ENCODE measurements around the gene LMBR1L. TPM values are rescaled to one million over a fixed set of nuclear protein-coding genes. Genes with fewer than 3 reads are reported as not detected.
A peak's percentile ranks its signal among the peaks of the same experiment; 100 is the strongest.

LMBR1L gene
- total and polyA plus RNA-seq, 2 of the 13 experiments (the other 11 are each of a cell fraction or from before 2014, with no cell fraction given) = 12.2 to 65.9 TPM

DNA sequence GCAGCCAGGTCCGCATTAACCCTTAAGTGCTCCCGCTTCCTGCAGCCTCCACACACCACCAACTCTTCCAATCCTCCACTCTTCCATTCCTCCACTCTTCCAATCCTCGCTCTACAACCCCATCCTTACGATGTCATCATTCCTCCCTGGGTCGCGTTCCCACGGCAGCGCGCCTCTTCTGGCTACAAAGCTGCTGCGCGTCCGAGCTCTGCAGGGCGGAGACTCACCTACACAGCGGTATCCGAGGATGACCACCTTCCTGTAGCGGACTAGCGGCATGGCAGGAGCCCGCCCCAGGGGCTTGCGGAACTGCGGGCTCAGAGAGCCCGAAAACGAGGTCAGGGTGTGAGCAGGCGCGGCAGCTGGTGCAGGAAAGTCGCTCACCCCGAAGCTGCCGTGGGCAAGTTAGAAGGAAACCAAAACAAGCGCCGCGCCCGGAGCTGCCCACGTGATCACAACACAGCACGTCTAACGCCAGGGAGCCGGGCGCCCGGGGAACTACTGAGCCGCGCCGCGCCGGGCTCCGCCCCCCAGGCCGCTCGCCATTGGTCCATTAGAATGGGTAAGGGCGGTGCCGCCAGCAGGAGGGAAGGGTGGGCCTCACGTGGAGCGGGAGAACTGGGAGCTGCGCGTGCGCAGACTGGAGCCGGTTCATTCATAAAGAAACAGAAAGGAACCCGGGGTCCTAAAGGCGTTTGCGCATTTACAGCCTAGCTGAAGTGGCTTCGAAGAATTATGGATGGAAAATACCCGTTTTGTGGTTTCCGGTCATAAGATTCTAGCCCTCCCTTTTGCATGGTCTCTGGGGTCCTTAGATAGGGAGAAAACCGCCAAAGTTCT, 40.9 kb downstream of the LMBR1L start, which contains the start of gene RHEBL1 (continued):
- TF ChIP-seq, protein P1, sequence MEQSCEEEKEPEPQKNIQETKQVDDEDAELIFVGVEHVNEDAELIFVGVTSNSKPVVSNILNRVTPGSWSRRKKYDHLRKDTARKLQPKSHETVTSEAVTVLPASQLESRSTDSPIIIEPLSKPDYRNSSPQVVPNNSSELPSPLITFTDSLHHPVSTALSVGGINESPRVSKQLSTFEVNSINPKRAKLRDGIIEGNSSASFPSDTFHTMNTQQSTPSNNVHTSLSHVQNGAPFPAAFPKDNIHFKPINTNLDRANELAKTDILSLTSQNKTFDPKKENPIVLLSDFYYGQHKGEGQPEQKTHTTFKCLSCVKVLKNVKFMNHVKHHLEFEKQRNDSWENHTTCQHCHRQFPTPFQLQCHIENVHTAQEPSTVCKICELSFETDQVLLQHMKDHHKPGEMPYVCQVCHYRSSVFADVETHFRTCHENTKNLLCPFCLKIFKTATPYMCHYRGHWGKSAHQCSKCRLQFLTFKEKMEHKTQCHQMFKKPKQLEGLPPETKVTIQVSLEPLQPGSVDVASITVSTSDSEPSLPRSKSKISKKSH (CRISPR knock-in tag; IDR thresholded peaks at IDR 0.05; ENCODE audit: borderline replicate concordance) = peak; percentile 83; the same call in 1 of the 2 replicates
- TF ChIP-seq CEBPB (IDR thresholded peaks at IDR 0.05; ENCODE audit: borderline replicate concordance, low read depth, low read length) (0 out of 2 replicates have a peak, but pooled peaks have one; percentile 30), THYN1 (CRISPR knock-in tag; IDR thresholded peaks at IDR 0.05; ENCODE audit: borderline replicate concordance, low read depth) (no peak), ZNF572 (CRISPR knock-in tag; IDR thresholded peaks at IDR 0.05) (0 out of 2 replicates have a peak, but pooled peaks have one; percentile 44), ZFP62 (CRISPR knock-in tag; IDR thresholded peaks at IDR 0.05) (no peak), ZNF331 (CRISPR knock-in tag; IDR thresholded peaks at IDR 0.05) (no peak), ZNF672 (CRISPR knock-in tag; IDR thresholded peaks at IDR 0.05) (no peak), ZNF510 (CRISPR knock-in tag; IDR thresholded peaks at IDR 0.05; ENCODE audit: low read depth) (0 out of 2 replicates have a peak, but pooled peaks have one; percentile 45), PAX8 (CRISPR knock-in tag; IDR thresholded peaks at IDR 0.05; ENCODE audit: borderline replicate concordance) (no peak), ZNF644 (CRISPR knock-in tag; IDR thresholded peaks at IDR 0.05; ENCODE audit: low read depth) (no peak), ZSCAN9 (CRISPR knock-in tag; IDR thresholded peaks at IDR 0.05; ENCODE audit: borderline replicate concordance) (peak; percentile 75), ZNF44 (CRISPR knock-in tag; IDR thresholded peaks at IDR 0.05) (peak; percentile 92), ZNF337 (CRISPR knock-in tag; IDR thresholded peaks at IDR 0.05; ENCODE audit: borderline replicate concordance, low read depth) (no peak), FOXJ3 (CRISPR knock-in tag; IDR thresholded peaks at IDR 0.05; ENCODE audit: borderline replicate concordance) (no peak)
- TF ChIP-seq, protein P2, sequence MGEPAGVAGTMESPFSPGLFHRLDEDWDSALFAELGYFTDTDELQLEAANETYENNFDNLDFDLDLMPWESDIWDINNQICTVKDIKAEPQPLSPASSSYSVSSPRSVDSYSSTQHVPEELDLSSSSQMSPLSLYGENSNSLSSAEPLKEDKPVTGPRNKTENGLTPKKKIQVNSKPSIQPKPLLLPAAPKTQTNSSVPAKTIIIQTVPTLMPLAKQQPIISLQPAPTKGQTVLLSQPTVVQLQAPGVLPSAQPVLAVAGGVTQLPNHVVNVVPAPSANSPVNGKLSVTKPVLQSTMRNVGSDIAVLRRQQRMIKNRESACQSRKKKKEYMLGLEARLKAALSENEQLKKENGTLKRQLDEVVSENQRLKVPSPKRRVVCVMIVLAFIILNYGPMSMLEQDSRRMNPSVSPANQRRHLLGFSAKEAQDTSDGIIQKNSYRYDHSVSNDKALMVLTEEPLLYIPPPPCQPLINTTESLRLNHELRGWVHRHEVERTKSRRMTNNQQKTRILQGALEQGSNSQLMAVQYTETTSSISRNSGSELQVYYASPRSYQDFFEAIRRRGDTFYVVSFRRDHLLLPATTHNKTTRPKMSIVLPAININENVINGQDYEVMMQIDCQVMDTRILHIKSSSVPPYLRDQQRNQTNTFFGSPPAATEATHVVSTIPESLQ (CRISPR knock-in tag; conservative IDR thresholded peaks at IDR 0.05) = no peak
- TF ChIP-seq, protein P3, sequence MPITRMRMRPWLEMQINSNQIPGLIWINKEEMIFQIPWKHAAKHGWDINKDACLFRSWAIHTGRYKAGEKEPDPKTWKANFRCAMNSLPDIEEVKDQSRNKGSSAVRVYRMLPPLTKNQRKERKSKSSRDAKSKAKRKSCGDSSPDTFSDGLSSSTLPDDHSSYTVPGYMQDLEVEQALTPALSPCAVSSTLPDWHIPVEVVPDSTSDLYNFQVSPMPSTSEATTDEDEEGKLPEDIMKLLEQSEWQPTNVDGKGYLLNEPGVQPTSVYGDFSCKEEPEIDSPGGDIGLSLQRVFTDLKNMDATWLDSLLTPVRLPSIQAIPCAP (CRISPR knock-in tag; IDR thresholded peaks at IDR 0.05; ENCODE audit: low read depth) = no peak
- TF ChIP-seq, protein P4, sequence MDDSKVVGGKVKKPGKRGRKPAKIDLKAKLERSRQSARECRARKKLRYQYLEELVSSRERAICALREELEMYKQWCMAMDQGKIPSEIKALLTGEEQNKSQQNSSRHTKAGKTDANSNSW (CRISPR knock-in tag; IDR thresholded peaks at IDR 0.05; ENCODE audit: borderline replicate concordance) = no peak
- TF ChIP-seq, protein P5, sequence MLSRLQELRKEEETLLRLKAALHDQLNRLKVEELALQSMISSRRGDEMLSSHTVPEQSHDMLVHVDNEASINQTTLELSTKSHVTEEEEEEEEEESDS (CRISPR knock-in tag; IDR thresholded peaks at IDR 0.05; ENCODE audit: borderline replicate concordance) = no peak
- TF ChIP-seq, protein P6, sequence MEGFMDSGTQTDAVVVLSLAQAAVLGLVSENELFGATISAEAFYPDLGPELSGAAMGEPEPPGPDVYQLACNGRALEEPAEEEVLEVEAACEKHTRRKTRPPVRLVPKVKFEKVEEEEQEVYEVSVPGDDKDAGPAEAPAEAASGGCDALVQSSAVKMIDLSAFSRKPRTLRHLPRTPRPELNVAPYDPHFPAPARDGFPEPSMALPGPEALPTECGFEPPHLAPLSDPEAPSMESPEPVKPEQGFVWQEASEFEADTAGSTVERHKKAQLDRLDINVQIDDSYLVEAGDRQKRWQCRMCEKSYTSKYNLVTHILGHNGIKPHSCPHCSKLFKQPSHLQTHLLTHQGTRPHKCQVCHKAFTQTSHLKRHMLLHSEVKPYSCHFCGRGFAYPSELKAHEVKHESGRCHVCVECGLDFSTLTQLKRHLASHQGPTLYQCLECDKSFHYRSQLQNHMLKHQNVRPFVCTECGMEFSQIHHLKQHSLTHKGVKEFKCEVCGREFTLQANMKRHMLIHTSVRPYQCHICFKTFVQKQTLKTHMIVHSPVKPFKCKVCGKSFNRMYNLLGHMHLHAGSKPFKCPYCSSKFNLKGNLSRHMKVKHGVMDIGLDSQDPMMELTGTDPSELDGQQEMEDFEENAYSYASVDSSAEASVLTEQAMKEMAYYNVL (CRISPR knock-in tag; IDR thresholded peaks at IDR 0.05; ENCODE audit: borderline replicate concordance) = no peak; the same call in 1 of the 2 replicates
- TF ChIP-seq, protein P7, sequence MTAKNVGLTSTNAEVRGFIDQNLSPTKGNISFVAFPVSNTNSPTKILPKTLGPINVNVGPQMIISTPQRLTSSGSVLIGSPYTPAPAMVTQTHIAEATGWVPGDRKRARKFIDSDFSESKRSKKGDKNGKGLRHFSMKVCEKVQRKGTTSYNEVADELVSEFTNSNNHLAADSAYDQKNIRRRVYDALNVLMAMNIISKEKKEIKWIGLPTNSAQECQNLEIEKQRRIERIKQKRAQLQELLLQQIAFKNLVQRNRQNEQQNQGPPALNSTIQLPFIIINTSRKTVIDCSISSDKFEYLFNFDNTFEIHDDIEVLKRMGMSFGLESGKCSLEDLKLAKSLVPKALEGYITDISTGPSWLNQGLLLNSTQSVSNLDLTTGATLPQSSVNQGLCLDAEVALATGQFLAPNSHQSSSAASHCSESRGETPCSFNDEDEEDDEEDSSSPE (CRISPR knock-in tag; IDR thresholded peaks at IDR 0.05) = peak; percentile 94
